GM12874 (cell line): ENCODE measurements around the gene SOX10.

ENCODE experiments used
- TF ChIP-seq, protein P1 (sequence below): IDR thresholded peaks from 2 replicates; pipeline ENCODE4 v1.5.1; 2011; ENCODE audit warnings: low read depth, mild to moderate bottlenecking, control low read depth, low read length, moderate library complexity; ENCODE audit not compliant: insufficient read depth

Gene SOX10

DNA sequence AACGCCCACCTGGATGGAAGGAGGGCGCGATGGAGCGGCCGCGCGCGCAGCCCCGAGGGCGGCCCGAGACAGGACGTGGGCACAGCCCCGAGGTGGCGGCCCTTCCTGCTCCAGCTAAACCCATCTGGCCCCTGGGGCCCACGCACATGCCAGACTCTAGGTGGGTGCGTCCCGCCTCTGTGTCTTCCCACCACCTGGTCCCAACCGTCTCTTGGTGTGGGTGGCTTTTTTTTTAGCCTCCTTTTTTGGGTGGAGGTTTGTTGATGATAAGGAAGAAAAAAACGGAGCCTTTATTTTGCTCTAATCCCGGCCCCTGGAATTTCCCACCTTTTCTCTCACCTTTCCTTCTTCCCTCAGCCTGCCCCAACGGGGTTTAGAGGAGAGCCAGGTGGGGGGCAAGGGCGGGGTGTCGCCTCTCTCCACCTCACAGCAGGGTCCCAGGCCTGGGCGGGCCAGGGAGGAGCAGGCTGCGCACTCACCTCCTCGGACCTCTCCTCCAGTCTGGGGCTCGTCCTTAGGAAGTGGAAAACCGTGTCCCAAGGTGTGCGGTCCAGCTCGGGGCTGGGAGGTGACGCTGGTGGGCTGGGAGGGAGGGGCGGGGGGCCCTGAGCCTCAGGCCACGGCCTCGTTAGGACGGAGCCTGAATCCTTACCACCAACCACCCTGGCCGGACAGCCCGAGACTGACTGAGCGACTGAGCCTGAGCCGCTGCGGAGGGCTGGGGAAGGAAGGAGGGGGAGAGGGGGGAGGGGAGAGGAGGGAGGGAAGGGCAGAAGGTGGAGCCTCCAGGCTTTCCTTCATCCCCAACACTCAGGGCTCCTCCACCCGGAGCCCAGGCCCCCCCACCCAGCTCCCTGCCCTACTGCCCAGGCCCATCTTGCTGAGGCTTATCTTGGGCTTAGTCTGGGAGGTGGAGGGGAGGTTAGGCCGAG, at the start of gene SOX10:
SOX10 (minus strand) TSS at position 696 of the 932 bp plus-strand sequence. CDS start 771 bp downstream, outside the sequence.
- TF ChIP-seq, protein P1, sequence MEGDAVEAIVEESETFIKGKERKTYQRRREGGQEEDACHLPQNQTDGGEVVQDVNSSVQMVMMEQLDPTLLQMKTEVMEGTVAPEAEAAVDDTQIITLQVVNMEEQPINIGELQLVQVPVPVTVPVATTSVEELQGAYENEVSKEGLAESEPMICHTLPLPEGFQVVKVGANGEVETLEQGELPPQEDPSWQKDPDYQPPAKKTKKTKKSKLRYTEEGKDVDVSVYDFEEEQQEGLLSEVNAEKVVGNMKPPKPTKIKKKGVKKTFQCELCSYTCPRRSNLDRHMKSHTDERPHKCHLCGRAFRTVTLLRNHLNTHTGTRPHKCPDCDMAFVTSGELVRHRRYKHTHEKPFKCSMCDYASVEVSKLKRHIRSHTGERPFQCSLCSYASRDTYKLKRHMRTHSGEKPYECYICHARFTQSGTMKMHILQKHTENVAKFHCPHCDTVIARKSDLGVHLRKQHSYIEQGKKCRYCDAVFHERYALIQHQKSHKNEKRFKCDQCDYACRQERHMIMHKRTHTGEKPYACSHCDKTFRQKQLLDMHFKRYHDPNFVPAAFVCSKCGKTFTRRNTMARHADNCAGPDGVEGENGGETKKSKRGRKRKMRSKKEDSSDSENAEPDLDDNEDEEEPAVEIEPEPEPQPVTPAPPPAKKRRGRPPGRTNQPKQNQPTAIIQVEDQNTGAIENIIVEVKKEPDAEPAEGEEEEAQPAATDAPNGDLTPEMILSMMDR = no peak

DNA sequence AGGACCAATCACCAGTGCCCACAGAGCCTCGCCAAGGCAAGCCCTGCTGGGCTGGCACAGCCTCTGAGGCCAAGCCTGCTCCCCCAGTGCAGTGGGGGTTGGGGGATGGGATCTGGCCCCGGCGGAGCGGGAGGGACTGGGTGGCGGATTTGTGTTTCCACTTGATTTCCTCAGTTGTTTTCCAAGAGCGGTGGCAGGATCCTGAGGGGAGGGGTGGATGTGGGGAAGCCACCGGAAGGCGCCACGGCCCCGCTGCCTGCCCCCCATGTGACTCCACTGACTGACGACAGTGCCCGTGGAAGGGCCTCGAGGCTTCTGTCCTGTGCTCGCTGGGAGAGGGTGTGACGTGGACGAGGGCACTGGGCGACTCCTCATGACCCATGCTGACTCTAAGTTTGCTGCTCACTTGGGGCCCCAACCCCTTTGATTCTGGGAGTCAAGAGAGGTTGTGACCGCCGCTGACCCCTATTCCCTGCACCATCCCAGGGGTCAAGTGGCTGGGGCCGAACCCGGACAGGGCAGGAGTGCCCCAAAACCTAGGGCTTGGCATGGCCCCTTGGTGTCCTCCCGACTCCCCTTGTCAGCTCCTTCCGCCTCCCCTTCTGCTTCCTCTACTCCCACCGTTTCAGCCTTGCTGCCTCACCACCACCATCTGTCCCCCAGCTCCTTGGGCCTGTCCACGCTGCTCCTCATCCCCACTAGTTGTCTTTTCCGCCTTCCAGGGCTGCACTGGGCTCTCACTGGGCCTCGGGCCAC, 49.3 kb upstream of the SOX10 start:
- TF ChIP-seq, protein P1 = no peak

DNA sequence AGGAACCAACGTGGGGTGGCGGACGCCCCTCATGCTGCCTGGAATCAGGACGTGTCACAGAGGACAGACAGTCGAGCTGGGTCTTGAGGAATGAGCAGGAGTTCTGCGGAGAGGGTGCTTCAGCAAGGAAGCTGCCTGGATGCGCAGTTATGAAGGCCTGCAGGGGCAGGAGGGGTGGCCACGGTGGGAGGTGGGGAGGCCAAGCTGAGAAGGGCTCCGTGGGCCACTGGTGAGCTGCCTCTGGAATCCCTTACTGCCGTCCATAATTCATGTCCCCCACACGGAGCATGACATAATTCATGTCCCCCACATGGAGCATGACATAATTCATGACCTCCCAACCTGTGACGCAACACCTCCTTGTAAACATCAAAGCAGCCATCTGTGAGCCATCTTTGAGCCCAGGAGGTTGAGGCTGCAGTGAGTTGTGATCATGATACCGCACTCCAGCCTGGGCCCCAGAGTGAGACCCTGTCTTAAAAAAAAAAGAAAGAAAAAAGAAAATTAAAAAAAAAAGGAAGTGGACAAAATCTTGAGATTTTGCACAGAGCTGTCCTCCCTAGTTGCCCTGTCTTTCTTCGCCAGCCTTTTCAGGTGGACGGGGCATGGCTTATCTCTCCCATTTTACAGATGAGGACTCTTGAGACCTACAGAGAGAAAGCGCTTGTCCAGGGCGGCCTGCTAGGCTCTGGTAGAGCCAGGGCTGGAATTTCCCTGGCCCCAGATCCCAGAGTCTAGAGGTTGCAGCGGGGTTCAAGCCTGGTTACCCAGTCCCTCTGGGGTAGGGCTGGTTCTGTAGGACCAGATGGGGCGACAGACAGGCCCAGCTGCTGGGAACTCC, 48.5 kb upstream of the SOX10 start:
- TF ChIP-seq, protein P1 = no peak

DNA sequence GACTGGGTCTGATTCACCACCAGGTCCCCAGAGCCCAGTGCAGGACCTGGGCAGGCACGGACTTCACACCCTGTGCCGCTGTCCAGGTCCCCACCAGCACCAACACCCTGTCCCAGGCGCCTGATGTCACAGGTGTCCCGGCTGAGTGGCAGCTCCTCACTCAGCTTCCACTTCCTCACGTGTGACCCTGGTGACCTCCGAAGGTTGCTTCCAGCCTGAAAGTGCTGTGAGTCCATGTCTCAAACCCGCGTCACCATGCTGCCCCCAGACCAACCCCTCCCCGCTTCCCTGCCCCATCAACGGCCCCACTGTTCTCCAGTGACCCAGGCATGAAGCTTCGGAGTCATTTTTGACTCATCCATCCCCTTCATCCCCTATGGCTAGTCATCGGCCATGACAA, 47.1 kb upstream of the SOX10 start:
- TF ChIP-seq, protein P1 = no peak

DNA sequence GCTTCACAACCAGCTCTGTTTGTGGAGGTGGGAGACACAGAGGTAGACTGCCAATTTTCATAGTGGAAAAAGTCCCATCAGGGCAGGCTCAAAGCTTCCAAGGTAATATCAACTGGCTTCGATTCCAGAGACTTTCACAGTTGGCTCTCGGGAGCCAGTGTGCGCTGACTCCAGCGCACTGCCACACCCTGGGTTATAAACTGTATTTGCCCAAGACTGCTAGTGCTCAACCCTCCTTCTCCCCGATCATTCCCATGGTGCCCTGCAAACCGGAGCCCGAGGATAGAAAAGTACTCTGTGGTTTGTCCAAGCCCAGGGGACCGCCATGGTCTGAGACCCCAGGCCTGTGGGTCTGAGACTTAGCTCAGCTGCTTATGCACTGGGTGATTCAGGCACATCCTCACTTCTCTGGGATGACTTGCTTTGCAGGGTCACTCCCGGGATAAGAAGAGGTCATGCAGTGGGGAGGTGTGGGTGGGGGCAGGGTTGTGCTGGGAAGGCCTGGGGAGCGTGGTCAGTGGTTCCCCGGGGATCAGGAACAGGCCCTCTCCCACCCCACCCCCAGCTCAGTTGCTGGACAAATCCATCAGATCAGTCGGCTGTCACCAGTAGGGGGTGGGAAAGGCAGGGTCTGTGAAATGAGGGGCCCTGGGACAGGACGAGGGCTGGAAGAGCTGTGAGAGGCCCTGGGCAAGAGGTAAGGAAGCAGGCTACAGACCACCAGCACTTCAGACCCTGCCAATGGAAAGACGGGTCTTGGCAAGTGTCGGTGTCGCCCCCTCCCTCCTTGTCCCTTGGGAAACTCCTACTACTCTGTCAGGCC, 46.2 kb upstream of the SOX10 start:
- TF ChIP-seq, protein P1 = no peak

DNA sequence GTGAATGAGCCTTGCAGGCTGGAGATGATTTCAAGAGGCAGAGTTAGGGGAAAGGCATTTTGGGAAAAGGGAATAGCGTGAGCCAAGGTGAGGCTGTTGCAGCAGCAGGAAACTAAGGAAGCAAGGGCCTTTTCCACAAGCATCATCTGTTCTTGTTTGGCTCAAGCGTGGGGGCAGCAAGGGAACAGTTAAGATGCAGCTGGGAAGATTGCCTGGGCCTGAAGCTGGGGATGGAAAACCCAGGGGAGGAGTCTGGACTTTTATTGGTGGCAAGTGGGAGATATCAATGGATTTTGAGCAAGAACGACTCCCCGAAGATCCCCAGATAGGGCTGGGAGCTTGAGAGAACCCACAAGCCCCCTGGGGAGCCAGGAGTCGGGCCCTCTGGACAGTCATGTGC, 45.5 kb upstream of the SOX10 start:
- TF ChIP-seq, protein P1 = no peak
